K562 (cell line): ENCODE data around the gene RTBDN. TPM values are rescaled to one million over a fixed set of nuclear protein-coding genes. Genes with fewer than 3 reads are reported as not detected.

Experiments
- ATAC-seq: fragments of 200-7000 bp; cut with Tn5 transposase; 3 replicates; pipeline ENCODE4 v1.9.1; 2020; ENCODE audit warnings: moderate library complexity
- BruUV-seq: library from RNA; stranded (reverse); fragments of 400-500 nt; replicated peaks from 2 replicates; lab custom pipeline; 2021; lab: Mats Ljungman, UMichigan
- CTCF ChIA-PET: fragments of 300-600 bp; formaldehyde crosslinking; extraction: SDS; loops from one replicate; lab custom pipeline; 2021; ENCODE audit warnings: low intra/inter-chr PET ratio; lab: Yijun Ruan, JAX
- POLR2A ChIA-PET: fragments of 300-600, 350-650 bp; sonication (Branson Sonifier 250); formaldehyde crosslinking; extraction: SDS; loops from one replicate; lab custom pipeline; 2021; ENCODE audit warnings: antibody characterized with exemption, inconsistent platforms; lab: Yijun Ruan, JAX
- DNase-seq, 4 experiments: peaks; one replicate each; pipeline versions ENCODE4 v3.0.0 to v3.0.0-alpha.2; 2011 to 2018; ENCODE audit warnings: low spot score in 3 of 4, mixed read lengths in 3 of 4; ENCODE audit errors: extremely low read depth in 1 of 4
- FAIRE-seq: peaks from 2 replicates; lab custom pipeline; 2011; peaks lifted over from hg19 to GRCh38; lab: Jason Lieb, UNC
- H2AFZ ChIP-seq: 2 replicates; pipeline ENCODE4 v1.6.0; 2011; ENCODE audit warnings: low read depth, low read length, control low read depth, inconsistent platforms
- H3K27ac ChIP-seq: fragments of 200-600 bp; 3 replicates; pipeline ENCODE4 v1.8.0; 2011; ENCODE audit warnings: low read depth, mild to moderate bottlenecking, control low read depth, inconsistent platforms, low read length, moderate library complexity, mixed read lengths; ENCODE audit errors: extremely low read depth
- H3K27me3 ChIP-seq, 2 experiments: fragments of 300-600 bp in 1 of 2; 2 replicates in 1 of 2; 3 replicates in 1 of 2; pipeline versions ENCODE4 v1.6.0 to v1.8.0; 2011; ENCODE audit warnings: inconsistent platforms in 2 of 2, low read length in 2 of 2, mild to moderate bottlenecking in 1 of 2, mixed read lengths in 1 of 2, moderate library complexity in 1 of 2; ENCODE audit not compliant: control insufficient read depth in 2 of 2, insufficient read depth in 2 of 2
- H3K36me3 ChIP-seq: fragments of 300-600 bp; 3 replicates; pipeline ENCODE4 v1.8.0; 2011; ENCODE audit warnings: mild to moderate bottlenecking, low read length, inconsistent platforms; ENCODE audit not compliant: control insufficient read depth, insufficient read depth
- H3K4me1 ChIP-seq, 2 experiments: fragments of 200-600 bp in 1 of 2; replicated peaks in 1 of 2; 2 replicates in 1 of 2; 3 replicates in 1 of 2; pipeline versions ENCODE4 v1.5.1 to v1.8.0; 2011; ENCODE audit warnings: inconsistent platforms in 2 of 2, low read length in 2 of 2, mild to moderate bottlenecking in 1 of 2, mixed read lengths in 1 of 2, moderate library complexity in 1 of 2; ENCODE audit not compliant: control insufficient read depth in 2 of 2, insufficient read depth in 2 of 2
- H3K4me2 ChIP-seq: 2 replicates; pipeline ENCODE4 v1.6.1; 2011; ENCODE audit warnings: low read length, control low read depth, inconsistent platforms, mixed read lengths; ENCODE audit not compliant: insufficient read depth
- H3K4me3 ChIP-seq: fragments of 200-600 bp; sonication (generic), shearing (Covaris generic); 2 replicates; pipeline ENCODE4 v1.5.1; 2016; ENCODE audit warnings: control low read depth, inconsistent platforms
- H3K79me2 ChIP-seq: fragments of 200-600 bp; 3 replicates; pipeline ENCODE4 v1.8.0; 2011; ENCODE audit warnings: low read length, inconsistent platforms; ENCODE audit not compliant: control insufficient read depth, insufficient read depth
- H3K9ac ChIP-seq, 2 experiments: 2 replicates each; pipeline versions ENCODE4 v1.6.0 to v1.6.1; 2011; ENCODE audit warnings: low read depth in 2 of 2, low read length in 2 of 2, control low read depth in 1 of 2, inconsistent platforms in 1 of 2, mild to moderate bottlenecking in 1 of 2, mixed read lengths in 1 of 2; ENCODE audit not compliant: insufficient read depth in 1 of 2
- H3K9me1 ChIP-seq: one replicate; pipeline ENCODE4 v1.6.0; 2011; ENCODE audit warnings: inconsistent platforms, mild to moderate bottlenecking, low read length, moderate library complexity; ENCODE audit not compliant: control insufficient read depth, insufficient read depth
- H3K9me3 ChIP-seq: replicated peaks from 2 replicates; pipeline ENCODE4 v1.5.1; 2011; ENCODE audit warnings: low read depth, low read length, inconsistent platforms; ENCODE audit not compliant: control insufficient read depth, insufficient read depth
- H4K20me1 ChIP-seq: replicated peaks from 2 replicates; pipeline ENCODE4 v1.6.1; 2011; ENCODE audit warnings: low read length, inconsistent platforms, mixed read lengths; ENCODE audit not compliant: control insufficient read depth, insufficient read depth
- CTCFL ChIP-seq: IDR thresholded peaks from 2 replicates; pipeline ENCODE4 v1.6.1; 2011; ENCODE audit warnings: borderline replicate concordance, low read depth, mild to moderate bottlenecking, moderate library complexity, low read length; ENCODE audit not compliant: insufficient read depth, poor library complexity, severe bottlenecking
- E2F4 ChIP-seq: sonication (generic); formaldehyde crosslinking; IDR thresholded peaks from 2 replicates; pipeline ENCODE4 v1.8.0; 2022; ENCODE audit warnings: mild to moderate bottlenecking, low read depth, missing genetic modification reagents
- FOXK2 ChIP-seq, 2 experiments: fragments of 450-650 bp; IDR thresholded peaks in 1 of 2; conservative IDR thresholded peaks in 1 of 2; 2 replicates each; pipeline ENCODE4 v1.6.1; 2016; ENCODE audit warnings: low read depth in 2 of 2, mild to moderate bottlenecking in 1 of 2
- HDGF ChIP-seq: fragments of 450-650 bp; IDR thresholded peaks from 2 replicates; pipeline ENCODE4 v1.6.1; 2016
- HMG20B ChIP-seq: fragments of 250-450 bp; sonication (Bioruptor Pico); IDR thresholded peaks from 2 replicates; pipeline ENCODE4 v1.5.0; 2021; ENCODE audit warnings: mild to moderate bottlenecking
- LARP7 ChIP-seq: fragments of 450-650 bp; IDR thresholded peaks from 2 replicates; pipeline ENCODE4 v1.6.1; 2016
- LEF1 ChIP-seq: fragments of 450-650 bp; IDR thresholded peaks from 2 replicates; pipeline ENCODE4 v1.6.1; 2016; ENCODE audit warnings: mild to moderate bottlenecking
- MECOM ChIP-seq: fragments of 250-450 bp; sonication (Bioruptor Pico); IDR thresholded peaks from 2 replicates; pipeline ENCODE4 v1.8.0; 2022; ENCODE audit warnings: inconsistent platforms
- MYC ChIP-seq, 2 experiments: fragments of 250-450 bp in 1 of 2; sonication (Bioruptor Pico) in 1 of 2; IDR thresholded peaks; 2 replicates each; pipeline versions ENCODE4 v1.5.1 to v1.6.1; 2012 to 2021; ENCODE audit warnings: low read depth in 2 of 2, borderline replicate concordance in 1 of 2, improper control_type of control experiment in 1 of 2, low read length in 1 of 2, mild to moderate bottlenecking in 1 of 2, moderate library complexity in 1 of 2
- NFRKB ChIP-seq: fragments of 450-650 bp; IDR thresholded peaks from 2 replicates; pipeline ENCODE4 v1.6.1; 2016; ENCODE audit warnings: low read depth
- POU5F1 ChIP-seq: fragments of 150-350 bp; IDR thresholded peaks from 2 replicates; pipeline ENCODE4 v1.6.1; 2014; ENCODE audit warnings: borderline replicate concordance, low read length, low read depth, mild to moderate bottlenecking; ENCODE audit not compliant: partially characterized antibody
- SMARCA5 ChIP-seq: fragments of 450-650 bp; IDR thresholded peaks from 2 replicates; pipeline ENCODE4 v1.6.1; 2016
- SRSF9 ChIP-seq: fragments of 200-400 bp; formaldehyde crosslinking; IDR thresholded peaks from 2 replicates; pipeline ENCODE4 v1.6.1; 2017; ENCODE audit warnings: low read depth, low read length, borderline replicate concordance
- SUPT5H ChIP-seq: fragments of 450-650 bp; IDR thresholded peaks from 2 replicates; pipeline ENCODE4 v1.6.1; 2016
- ZHX1 ChIP-seq: fragments of 150-350 bp; conservative IDR thresholded peaks from 2 replicates; pipeline ENCODE4 v1.6.1; 2014; ENCODE audit warnings: low read length
- ZNF224 ChIP-seq: sonication (generic); formaldehyde crosslinking; IDR thresholded peaks from 2 replicates; pipeline ENCODE4 v1.8.0; 2022; ENCODE audit warnings: mild to moderate bottlenecking, missing genetic modification reagents
- ZNF3 ChIP-seq: fragments of 250-450 bp; sonication (Bioruptor Pico); IDR thresholded peaks from 2 replicates; pipeline ENCODE4 v1.5.0; 2021; ENCODE audit warnings: mild to moderate bottlenecking, moderate library complexity
- ZNF431 ChIP-seq: sonication (generic); formaldehyde crosslinking; IDR thresholded peaks from 2 replicates; pipeline ENCODE4 v1.8.0; 2022; ENCODE audit warnings: mild to moderate bottlenecking, missing genetic modification reagents
- ZNF717 ChIP-seq: fragments of 250-450 bp; sonication (Bioruptor Pico); IDR thresholded peaks from 2 replicates; pipeline ENCODE4 v1.5.0; 2021
- WGBS: fragments of 100-300 bp; shearing (Covaris generic); methylation state at CpG from one replicate; pipeline ENCODE4 v1.1.6; 2016; ENCODE audit warnings: low coverage, mixed read lengths; ENCODE audit not compliant: insufficient coverage; ENCODE audit errors: missing lambda C conversion rate; 5-methylcytosine and 5-hydroxymethylcytosine counted together
- in situ Hi-C: fragments of 300-500 bp; cut with MboI; formaldehyde crosslinking; loops from 4 replicates; pipeline ENCODE4 v1.15.0; 2018; ENCODE audit warnings: inconsistent platforms, mixed read lengths
- intact Hi-C: fragments of 100-400 bp; cut with micrococcal nuclease; formaldehyde crosslinking; loops from 2 replicates; pipeline ENCODE4 v1.14.2; 2022
- polyA plus RNA-seq, 8 experiments: library from polyadenylated mRNA; depleted of rRNA in 4 of 8; stranded (reverse) in 5 of 8; unstranded in 3 of 8; fragments of >200 nt; fragmentation: Nextera tagmentation in 2 of 8; fragmentation: Illumina TruSeq in 1 of 8; extraction: Ambion mirVana in 2 of 8; extraction: Trizol in 1 of 8; gene quantifications; 2 replicates each; pipeline versions ENCODE4 v1.2.1 to v1.2.3, GENCODE V29; 2011 to 2014; ENCODE audit warnings: inconsistent platforms in 1 of 8, missing spikeins in 1 of 8
- total RNA-seq, 7 experiments: library from RNA; depleted of rRNA in 6 of 7; stranded (reverse); fragments of >200 nt in 6 of 7; fragmentation: Illumina TruSeq in 2 of 7; extraction: Trizol in 2 of 7; gene quantifications; 2 replicates each; pipeline versions ENCODE4 v1.2.1 to v1.2.3, GENCODE V29; 2011 to 2021; ENCODE audit warnings: low replicate concordance in 1 of 7

Gene RTBDN
- total and polyA plus RNA-seq, 9 of the 15 experiments (the other 6 are each of a cell fraction or from before 2014, with no cell fraction given), result 0.20 to 2.3 (median 0.72) TPM; not detected in 1

- ChIA-PET POLR2A (interaction anchor here (1.0 to 2.2 kb wide), 3 partner anchors 10 to 99 kb away, joined by 3 to 39 read pairs (median 4); partner anchors contain the start of genes DNASE2 and JUNB), CTCF (interaction anchor here (0.7 kb wide), 1 partner anchor 184 kb away, joined by 3 read pairs; no protein-coding TSS in a partner anchor)
- DNase-seq (no peak), FAIRE-seq (peak; percentile 32), ATAC-seq (no peak)
- BruUV-seq, result no TSS peak
- intact Hi-C loops, result no loop called here
- Histone ChIP-seq H3K9ac (peak overlapping the region; percentile 72 to 91), H3K9me3 (no peaks in the 10 kb centered on the region), H3K79me2 (no peaks in the 10 kb centered on the region), H4K20me1 (no peaks in the 10 kb centered on the region), H3K9me1 (no peaks in the 10 kb centered on the region), H3K27ac (peak overlapping the region; percentile 97), H3K36me3 (no peaks in the 10 kb centered on the region), H3K4me2 (peak overlapping the region; percentile 78), H3K4me1 (peaks cover 63 to 80% of the 10 kb centered on the region in 2 experiments), H3K4me3 (peak overlapping the region; percentile 43), H3K27me3 (no peaks in the 10 kb centered on the region), H2AFZ (peak overlapping the region; percentile 93)
- WGBS, result 10% methylated on average over 12 of the region's 12 CpGs
- in situ Hi-C loops, result no loop called here
- TF ChIP-seq ZNF3, result peak; percentile 67; the same call in 1 of the 2 replicates
- TF ChIP-seq POU5F1, result no peak
- 0 out of 2 replicates have a peak, but pooled peaks have one; percentile 52 for TF ChIP-seq HMG20B
- TF ChIP-seq LARP7, result peak; percentile 55; the same call in 1 of the 2 replicates
- TF ChIP-seq E2F4 (CRISPR knock-in tag), result no peak
- TF ChIP-seq FOXK2 (conservative IDR thresholded peaks at IDR 0.05 in 1 of 2, IDR thresholded peaks at IDR 0.05 in 1 of 2; ENCODE audit: low read depth in 2 of 2), result 0 out of 4 replicates have a peak, but pooled peaks of 1 of the 2 experiments have one; percentile 35
- TF ChIP-seq MECOM (CRISPR knock-in tag), result 0 out of 2 replicates have a peak, but pooled peaks have one; percentile 25
- TF ChIP-seq SRSF9, result no peak
- peak; percentile 67; the same call in 1 of the 2 replicates for TF ChIP-seq SMARCA5
- no peak for TF ChIP-seq ZHX1
- TF ChIP-seq NFRKB, result 0 out of 2 replicates have a peak, but pooled peaks have one; percentile 26
- no peak for TF ChIP-seq SUPT5H
- peak; percentile 57; the same call in 1 of the 2 replicates for TF ChIP-seq LEF1
- TF ChIP-seq MYC (IDR thresholded peaks at IDR 0.05; ENCODE audit: low read depth, low read length), result no peak
- TF ChIP-seq MYC (CRISPR knock-in tag; IDR thresholded peaks at IDR 0.05; ENCODE audit: borderline replicate concordance, low read depth), result peak; percentile 33; the same call in 1 of the 2 replicates
- TF ChIP-seq CTCFL, result no peak
- TF ChIP-seq HDGF, result peak; percentile 92
- no peak for TF ChIP-seq ZNF224 (CRISPR knock-in tag)
- TF ChIP-seq ZNF431 (CRISPR knock-in tag), result no peak
- 0 out of 2 replicates have a peak, but pooled peaks have one; percentile 54 for TF ChIP-seq ZNF717
Measured at GRCh38 chr19:12782174-12782423, 52.3 kb downstream of the RTBDN start.
